ENCODE measurements around the gene LY6G6C. TPM values are rescaled to one million over a fixed set of nuclear protein-coding genes. Genes with fewer than 3 reads are reported as not detected.
A peak's percentile ranks its signal among the peaks of the same experiment; 100 is the strongest.

The LY6G6C gene
- total and polyA plus RNA-seq, 8 donors, result 0.17 to 0.75 (median 0.43) TPM; not detected in 2

DNA sequence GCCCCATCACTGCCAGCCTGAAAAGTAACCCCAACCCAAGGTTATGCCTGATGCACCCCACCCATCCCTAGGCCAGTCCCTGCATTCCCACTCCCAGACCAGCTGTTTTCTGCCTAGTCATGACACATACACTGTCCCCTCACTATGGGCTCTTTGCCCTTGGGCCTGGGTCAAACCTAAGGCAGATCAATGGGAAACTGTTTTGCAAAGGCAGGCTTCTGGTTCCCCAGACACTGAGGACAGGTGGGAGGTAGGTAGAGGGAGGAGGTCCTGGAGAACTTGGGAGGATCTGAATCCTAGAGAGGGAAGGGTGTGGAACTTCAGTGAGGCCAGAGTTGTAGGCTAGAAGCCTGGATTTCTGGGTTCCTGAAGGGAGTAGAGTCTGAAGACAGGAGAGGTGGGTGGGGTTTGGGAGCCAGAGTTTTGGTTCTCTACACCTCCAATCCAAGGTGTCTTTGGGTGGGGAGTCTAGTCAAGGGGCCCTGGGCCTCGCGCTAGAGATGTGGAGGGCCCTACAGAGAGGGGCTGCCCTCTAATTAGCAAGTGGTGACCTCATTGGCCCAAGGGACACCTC lies 12.8 kb upstream of the LY6G6C start:
- peaks cover 4 to 42% of the 10 kb centered on the region in 2 donors for H3K36me3 ChIP-seq
- peak overlapping the region; percentile 78 to 97 for H3K4me3 ChIP-seq
- TF ChIP-seq, protein P1, sequence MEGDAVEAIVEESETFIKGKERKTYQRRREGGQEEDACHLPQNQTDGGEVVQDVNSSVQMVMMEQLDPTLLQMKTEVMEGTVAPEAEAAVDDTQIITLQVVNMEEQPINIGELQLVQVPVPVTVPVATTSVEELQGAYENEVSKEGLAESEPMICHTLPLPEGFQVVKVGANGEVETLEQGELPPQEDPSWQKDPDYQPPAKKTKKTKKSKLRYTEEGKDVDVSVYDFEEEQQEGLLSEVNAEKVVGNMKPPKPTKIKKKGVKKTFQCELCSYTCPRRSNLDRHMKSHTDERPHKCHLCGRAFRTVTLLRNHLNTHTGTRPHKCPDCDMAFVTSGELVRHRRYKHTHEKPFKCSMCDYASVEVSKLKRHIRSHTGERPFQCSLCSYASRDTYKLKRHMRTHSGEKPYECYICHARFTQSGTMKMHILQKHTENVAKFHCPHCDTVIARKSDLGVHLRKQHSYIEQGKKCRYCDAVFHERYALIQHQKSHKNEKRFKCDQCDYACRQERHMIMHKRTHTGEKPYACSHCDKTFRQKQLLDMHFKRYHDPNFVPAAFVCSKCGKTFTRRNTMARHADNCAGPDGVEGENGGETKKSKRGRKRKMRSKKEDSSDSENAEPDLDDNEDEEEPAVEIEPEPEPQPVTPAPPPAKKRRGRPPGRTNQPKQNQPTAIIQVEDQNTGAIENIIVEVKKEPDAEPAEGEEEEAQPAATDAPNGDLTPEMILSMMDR (IDR thresholded peaks at IDR 0.05), result no peak
- ATAC-seq, result no peak
- peak overlapping the region; percentile 93 to 97 for H3K27ac ChIP-seq
- peaks cover 31 to 75% of the 10 kb centered on the region in 2 donors for H3K4me1 ChIP-seq
- no peak for DNase-seq
- H3K9me3 ChIP-seq, result no peaks in the 10 kb centered on the region
- H3K27me3 ChIP-seq, result no peaks in the 10 kb centered on the region
- intact Hi-C loops (cut with DNase I), result no loop called here

DNA sequence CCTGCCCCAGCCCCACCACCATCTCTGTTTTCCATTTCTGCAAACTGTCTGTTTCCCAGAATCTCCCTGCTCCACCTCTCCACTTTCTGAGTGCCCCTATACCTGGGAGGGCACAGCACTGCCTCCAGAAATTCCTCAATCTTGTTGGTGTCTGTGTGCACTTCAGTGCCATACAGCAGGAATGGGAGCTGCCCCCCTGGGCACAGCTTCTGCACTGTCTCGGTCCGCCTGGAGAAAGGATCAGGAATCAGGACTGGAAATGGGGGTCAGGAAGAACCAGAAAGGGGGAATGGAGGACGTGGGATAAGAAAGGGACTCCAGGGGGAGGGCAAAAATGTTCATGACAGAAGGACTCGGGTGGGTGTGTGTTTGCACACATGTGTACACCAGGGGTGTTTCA lies 12.2 kb upstream of the LY6G6C start:
- Histone ChIP-seq H3K27ac (peak overlapping the region; percentile 93 to 97), H3K4me3 (peak overlapping the region in 1 of 2 donors; percentile 97), H3K9me3 (no peaks in the 10 kb centered on the region), H3K36me3 (peaks cover 4 to 42% of the 10 kb centered on the region in 2 donors), H3K27me3 (no peaks in the 10 kb centered on the region), H3K4me1 (peaks cover 30 to 75% of the 10 kb centered on the region in 2 donors)
- no peak for DNase-seq
- no peak for ATAC-seq
- TF ChIP-seq, protein P1 (IDR thresholded peaks at IDR 0.05), result no peak
- intact Hi-C loops (cut with DNase I), result no loop called here

DNA sequence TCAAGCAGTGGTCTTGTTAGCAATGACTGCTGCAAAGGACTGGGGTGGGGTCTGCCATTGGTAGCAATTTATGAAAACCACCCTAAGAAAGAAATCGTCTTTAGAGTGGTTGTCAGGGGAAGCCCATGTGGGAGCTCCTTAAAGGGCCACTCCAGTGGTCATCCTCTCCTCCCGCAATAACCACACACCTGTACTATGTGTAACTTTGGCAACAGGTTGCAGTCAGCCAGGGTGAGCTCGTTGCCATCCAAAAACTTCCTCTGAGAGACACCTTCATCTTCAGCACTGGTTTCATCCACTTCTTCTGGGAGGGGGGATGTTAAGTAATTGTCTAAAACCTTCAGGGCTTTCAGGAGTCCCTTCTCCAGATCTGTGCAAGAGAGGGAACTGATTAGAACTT lies 10.5 kb upstream of the LY6G6C start:
- DNase-seq (no peak), ATAC-seq (no peak)
- Histone ChIP-seq H3K4me1 (peaks cover 26 to 75% of the 10 kb centered on the region in 2 donors), H3K36me3 (peaks cover 4 to 48% of the 10 kb centered on the region in 2 donors), H3K27ac (peak overlapping the region in 1 of 2 donors; percentile 97), H3K27me3 (no peaks in the 10 kb centered on the region), H3K9me3 (no peaks in the 10 kb centered on the region), H3K4me3 (peak overlapping the region in 1 of 2 donors; percentile 79)
- intact Hi-C loops (cut with DNase I), result no loop called here
- TF ChIP-seq, protein P1 (IDR thresholded peaks at IDR 0.05), result no peak

DNA sequence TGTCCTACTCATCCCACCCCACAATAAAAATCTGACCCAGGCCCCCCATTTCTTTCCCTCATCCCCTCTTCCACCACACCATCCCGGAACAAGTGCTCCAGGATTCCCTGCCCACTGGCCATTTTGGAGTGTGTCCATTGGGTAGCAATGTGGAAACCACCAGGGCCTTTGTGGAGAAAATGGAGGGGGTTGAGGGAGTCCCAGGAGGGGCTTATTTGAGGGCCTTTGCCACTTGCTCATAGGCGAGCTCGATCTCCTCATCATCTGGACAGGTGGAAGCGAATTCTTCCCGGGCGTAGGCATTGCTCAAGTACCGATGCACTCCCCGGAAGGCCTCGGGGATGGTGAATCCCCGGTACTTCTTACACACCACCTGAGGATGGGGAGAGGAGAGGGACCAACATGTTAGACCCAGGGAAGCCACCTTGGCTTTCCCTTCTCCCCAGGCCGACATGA lies 9.1 kb upstream of the LY6G6C start:
- ATAC-seq (no peak), DNase-seq (no peak)
- H3K27me3 ChIP-seq, result no peaks in the 10 kb centered on the region
- H3K4me3 ChIP-seq, result peak overlapping the region; percentile 48 to 79
- intact Hi-C loops (cut with DNase I), result no loop called here
- peak overlapping the region; percentile 92 to 97 for H3K27ac ChIP-seq
- no peaks in the 10 kb centered on the region for H3K9me3 ChIP-seq
- peaks cover 30 to 82% of the 10 kb centered on the region in 2 donors for H3K4me1 ChIP-seq
- peaks cover 4 to 60% of the 10 kb centered on the region in 2 donors for H3K36me3 ChIP-seq
- TF ChIP-seq, protein P1 (IDR thresholded peaks at IDR 0.05), result no peak

DNA sequence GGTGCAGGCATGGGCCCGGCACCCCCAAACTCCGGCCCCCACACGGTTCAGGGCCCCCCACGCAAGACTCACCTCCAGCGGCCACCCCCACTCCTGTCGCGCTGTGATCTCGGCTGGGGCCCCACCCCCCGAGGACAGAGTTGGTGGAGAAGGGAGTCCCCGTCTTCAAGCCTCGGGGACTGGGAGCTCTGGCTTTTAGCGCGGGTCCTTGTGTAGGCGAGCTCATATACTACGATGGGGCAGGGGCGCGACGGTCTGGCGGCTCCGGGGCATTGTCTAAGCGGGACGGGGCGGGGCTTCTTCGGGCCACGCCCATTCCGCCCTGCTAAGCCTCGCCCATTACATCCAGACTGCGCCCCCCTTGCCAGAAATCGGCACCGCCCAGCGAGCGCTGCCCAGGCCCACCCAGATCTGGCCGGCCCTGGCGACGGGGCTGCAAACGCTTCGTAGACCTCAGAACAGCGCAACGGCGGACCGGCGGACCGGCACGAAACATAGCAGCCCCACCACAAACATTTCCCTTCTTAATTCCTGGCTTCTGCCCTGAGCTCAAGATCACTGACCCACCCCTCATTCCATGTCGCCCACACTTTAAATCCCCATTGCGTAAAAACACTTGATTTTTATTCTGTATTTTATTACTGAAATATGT lies 8.6 kb upstream of the LY6G6C start:
- no peaks in the 10 kb centered on the region for H3K9me3 ChIP-seq
- DNase-seq (peak; percentile 89 to 97 (median 93)), ATAC-seq (peak; percentile 82)
- H3K27ac ChIP-seq, result peak overlapping the region; percentile 92 to 97
- intact Hi-C loops (cut with DNase I), result no loop called here
- no peaks in the 10 kb centered on the region for H3K27me3 ChIP-seq
- peaks cover 30 to 86% of the 10 kb centered on the region in 2 donors for H3K4me1 ChIP-seq
- H3K36me3 ChIP-seq, result peaks cover 4 to 65% of the 10 kb centered on the region in 2 donors
- TF ChIP-seq, protein P1 (IDR thresholded peaks at IDR 0.05), result no peak
- peak overlapping the region; percentile 48 to 79 for H3K4me3 ChIP-seq
